SJSA1 (cell line): ENCODE data around the gene UNK. TPM values are rescaled to one million over a fixed set of nuclear protein-coding genes. Genes with fewer than 3 reads are reported as not detected.
A peak's percentile ranks its signal among the peaks of the same experiment; 100 is the strongest.

Experiments used
- DNase-seq, 2 experiments: peaks; one replicate each; pipeline ENCODE4 v3.0.0-alpha.2; 2015 to 2020; ENCODE audit warnings: low spot score in 2 of 2, low read depth in 1 of 2
- H3K27ac ChIP-seq: fragments of 250-450 bp; sonication (Bioruptor Pico); 2 replicates; pipeline ENCODE4 v1.5.1; 2020; ENCODE audit warnings: mild to moderate bottlenecking, moderate library complexity
- H3K27me3 ChIP-seq: fragments of 250-450 bp; sonication (Bioruptor Pico); replicated peaks from 2 replicates; pipeline ENCODE4 v1.5.1; 2020; ENCODE audit warnings: mild to moderate bottlenecking, moderate library complexity
- H3K36me3 ChIP-seq: fragments of 250-450 bp; sonication (Bioruptor Pico); 2 replicates; pipeline ENCODE4 v1.5.1; 2020; ENCODE audit warnings: mild to moderate bottlenecking
- H3K4me1 ChIP-seq: fragments of 250-450 bp; sonication (Bioruptor Pico); replicated peaks from 2 replicates; pipeline ENCODE4 v1.6.1; 2021; ENCODE audit warnings: mild to moderate bottlenecking
- H3K4me3 ChIP-seq: fragments of 250-450 bp; sonication (Bioruptor Pico); 2 replicates; pipeline ENCODE4 v1.5.1; 2020; ENCODE audit warnings: mild to moderate bottlenecking
- H3K9me3 ChIP-seq: fragments of 250-450 bp; sonication (Bioruptor Pico); replicated peaks from 2 replicates; pipeline ENCODE4 v1.5.1; 2020; ENCODE audit warnings: mild to moderate bottlenecking
- total RNA-seq: library from RNA; depleted of rRNA; stranded (reverse); fragments of >200 nt; shearing (Covaris generic); gene quantifications from 2 replicates; pipeline ENCODE4 v1.2.3, GENCODE V29; 2014

UNK gene
- total RNA-seq, 1 experiment from 2014 or later: 42.8 TPM

DNA sequence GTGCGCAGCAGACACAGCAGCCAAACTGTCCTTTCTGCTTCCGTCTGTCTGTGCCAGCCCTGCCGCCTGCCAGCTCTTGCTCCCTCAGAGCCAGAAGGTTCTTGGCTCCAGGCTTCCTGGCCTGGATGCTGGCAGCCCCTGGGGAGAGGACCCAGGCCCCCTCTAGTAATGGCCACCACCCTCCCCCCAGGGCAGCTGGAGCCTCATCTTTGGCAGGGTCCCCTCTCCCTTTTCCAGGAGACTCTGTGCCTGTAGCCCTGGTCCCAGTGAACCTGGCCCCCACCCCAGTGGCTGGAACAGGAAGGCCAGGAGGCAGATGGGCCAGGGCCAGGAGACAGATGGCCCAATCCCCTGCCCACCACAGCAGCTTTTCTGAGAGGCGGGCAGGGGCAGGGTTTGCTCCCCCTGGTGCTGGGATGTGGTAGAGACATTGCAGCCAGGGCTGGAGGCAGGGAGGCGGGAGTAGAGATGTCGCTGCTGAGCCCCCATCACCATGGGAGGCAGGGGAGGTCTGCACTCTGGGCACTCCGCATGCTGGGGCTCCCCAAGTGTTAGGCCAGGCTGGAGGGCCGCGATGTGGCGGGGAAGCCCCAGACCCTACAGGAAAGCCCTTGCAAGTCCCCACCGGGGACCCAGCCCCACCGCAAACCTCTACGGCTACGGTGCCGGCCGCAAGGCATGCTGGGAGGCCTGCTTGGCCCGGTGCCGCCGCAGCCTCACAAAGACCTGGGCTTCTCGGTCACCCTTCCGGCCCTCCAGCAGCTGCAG is 42.9 kb downstream of the UNK start:
- Histone ChIP-seq H3K36me3 (peaks cover 38% of the 10 kb centered on the region), H3K4me1 (peaks cover 16% of the 10 kb centered on the region), H3K27me3 (no peaks in the 10 kb centered on the region), H3K9me3 (no peaks in the 10 kb centered on the region), H3K4me3 (peak overlapping the region; percentile 35), H3K27ac (no peak overlapping the region)
- DNase-seq: peak; percentile 88 to 91

- Histone ChIP-seq H3K9me3 (no peaks in the 10 kb centered on the region), H3K27ac (no peak overlapping the region), H3K36me3 (peaks cover 32% of the 10 kb centered on the region), H3K4me1 (peaks cover 16% of the 10 kb centered on the region), H3K4me3 (peak overlapping the region; percentile 35), H3K27me3 (no peaks in the 10 kb centered on the region)
- no peak for DNase-seq
Observed at GRCh38 chr17:75828076-75828400, 43.4 kb downstream of the UNK start.

- H3K4me3 ChIP-seq: no peak overlapping the region
- H3K9me3 ChIP-seq: no peaks in the 10 kb centered on the region
- DNase-seq: no peak
- H3K27ac ChIP-seq: no peak overlapping the region
- no peaks in the 10 kb centered on the region for H3K27me3 ChIP-seq
- peaks cover 25% of the 10 kb centered on the region for H3K36me3 ChIP-seq
- peaks cover 16% of the 10 kb centered on the region for H3K4me1 ChIP-seq
Observed at GRCh38 chr17:75828741-75829140, 44.1 kb downstream of the UNK start.

- Histone ChIP-seq H3K27me3 (no peaks in the 10 kb centered on the region), H3K27ac (no peak overlapping the region), H3K4me3 (no peak overlapping the region), H3K4me1 (peaks cover 16% of the 10 kb centered on the region), H3K9me3 (no peaks in the 10 kb centered on the region), H3K36me3 (peaks cover 18% of the 10 kb centered on the region)
- DNase-seq: no peak
Observed at GRCh38 chr17:75829747-75830146, 45.1 kb downstream of the UNK start.

DNA sequence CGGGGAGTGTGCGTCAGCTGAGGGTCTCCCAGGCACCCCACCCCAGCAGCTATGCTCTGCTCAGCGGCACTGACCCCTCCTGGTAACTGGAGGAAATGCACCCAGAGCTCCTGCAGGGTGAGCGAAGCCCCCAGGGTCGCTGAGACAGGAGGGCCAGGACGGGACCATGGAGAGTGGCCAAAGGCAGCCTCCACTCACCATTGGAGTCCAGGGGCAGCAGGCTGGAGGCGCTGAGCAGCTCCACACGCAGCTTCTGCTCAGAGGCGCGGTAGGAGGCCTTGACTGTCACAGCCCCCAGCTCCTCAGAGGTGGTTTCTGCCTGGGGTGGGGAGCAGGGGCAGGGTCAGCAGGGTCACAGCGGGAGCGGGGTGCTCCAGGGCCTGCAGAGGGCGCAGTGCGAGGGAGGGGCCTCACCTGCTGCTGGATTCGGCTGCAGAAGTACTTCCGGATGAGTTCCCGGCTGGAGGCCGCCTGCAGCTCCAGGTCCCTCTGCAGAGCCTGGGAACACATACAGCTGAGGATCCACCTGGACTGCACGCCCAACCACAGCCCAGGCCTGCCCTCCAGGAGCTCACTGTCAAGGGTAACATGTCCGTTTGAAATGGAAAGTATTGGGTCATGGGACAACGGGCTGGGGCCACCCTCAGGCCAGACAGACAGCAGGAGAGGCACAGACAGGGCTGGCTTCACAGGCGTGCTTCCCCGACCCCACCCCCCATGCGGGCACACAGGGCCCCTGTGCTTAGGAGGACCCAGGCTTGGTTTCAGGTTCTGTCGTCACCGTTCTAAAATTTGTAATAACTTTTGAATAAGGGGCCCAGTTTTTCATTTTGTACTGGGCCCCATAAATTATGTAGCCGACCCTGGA is 45.8 kb downstream of the UNK start:
- Histone ChIP-seq H3K27ac (no peak overlapping the region), H3K36me3 (peaks cover 15% of the 10 kb centered on the region), H3K4me1 (peaks cover 16% of the 10 kb centered on the region), H3K4me3 (no peak overlapping the region), H3K9me3 (no peaks in the 10 kb centered on the region), H3K27me3 (no peaks in the 10 kb centered on the region)
- no peak for DNase-seq

DNA sequence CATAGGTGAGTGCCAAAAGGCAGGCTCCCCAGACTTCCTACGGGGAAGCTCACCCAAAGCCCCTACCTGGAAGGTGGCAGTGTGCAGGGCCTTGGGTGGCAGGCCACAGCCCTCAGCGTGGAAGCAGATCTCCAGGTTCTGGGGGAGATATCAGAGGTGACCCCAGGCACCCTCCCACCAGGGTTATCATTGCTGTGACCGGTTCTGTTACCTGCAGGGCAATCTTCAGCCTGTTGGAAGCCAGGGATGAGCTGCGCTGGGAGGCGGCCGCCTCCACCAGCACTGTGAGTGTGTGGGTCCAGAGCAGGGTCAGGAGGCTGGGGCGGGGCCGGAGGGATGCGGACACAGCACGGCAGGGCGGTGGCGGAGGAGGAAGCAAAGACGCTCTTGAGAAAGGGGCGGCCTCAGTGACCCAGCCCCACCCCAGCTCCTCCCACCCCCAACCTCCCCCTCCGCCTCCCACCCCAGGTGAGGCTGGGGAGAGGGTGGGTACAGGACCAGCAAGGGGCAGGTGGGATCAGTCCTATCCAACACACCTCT is 46.5 kb downstream of the UNK start:
- H3K36me3 ChIP-seq: peaks cover 8% of the 10 kb centered on the region; the same call in 1 of the 2 replicates
- H3K4me3 ChIP-seq: no peak overlapping the region
- no peaks in the 10 kb centered on the region for H3K27me3 ChIP-seq
- no peak for DNase-seq
- no peak overlapping the region for H3K27ac ChIP-seq
- peaks cover 16% of the 10 kb centered on the region for H3K4me1 ChIP-seq
- no peaks in the 10 kb centered on the region for H3K9me3 ChIP-seq

DNA sequence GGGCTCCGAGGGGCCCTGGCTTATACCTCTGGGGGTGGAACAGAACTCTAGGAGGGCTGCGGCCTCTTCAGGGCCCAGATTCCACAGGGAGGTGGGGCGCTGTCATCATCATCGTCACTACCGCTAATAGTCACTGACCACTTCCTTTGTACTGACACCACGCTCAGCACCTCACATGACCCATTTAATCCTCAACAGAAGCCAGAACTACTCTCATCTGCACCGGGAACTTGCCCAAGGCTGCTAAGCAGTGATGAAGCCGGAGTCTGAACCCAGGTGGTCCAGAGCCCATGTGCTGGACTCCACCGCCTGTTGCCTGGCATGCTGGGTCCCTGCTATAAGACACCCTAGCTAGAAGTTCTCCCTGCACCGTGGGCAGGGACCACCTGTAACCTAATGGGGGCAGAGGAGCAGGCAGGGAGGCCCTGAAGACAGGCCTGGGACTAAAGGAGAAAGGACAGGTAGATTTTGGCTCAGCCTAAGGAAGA is 47.6 kb downstream of the UNK start:
- Histone ChIP-seq H3K4me1 (peaks cover 15% of the 10 kb centered on the region), H3K36me3 (no peaks in the 10 kb centered on the region), H3K9me3 (no peaks in the 10 kb centered on the region), H3K4me3 (no peak overlapping the region), H3K27me3 (no peaks in the 10 kb centered on the region), H3K27ac (no peak overlapping the region)
- no peak for DNase-seq

- Histone ChIP-seq H3K9me3 (no peaks in the 10 kb centered on the region), H3K4me1 (peaks cover 9% of the 10 kb centered on the region), H3K36me3 (no peaks in the 10 kb centered on the region), H3K4me3 (no peak overlapping the region), H3K27me3 (no peaks in the 10 kb centered on the region), H3K27ac (no peak overlapping the region)
- no peak for DNase-seq
Observed at GRCh38 chr17:75832652-75833400, 48.2 kb downstream of the UNK start.

- Histone ChIP-seq H3K36me3 (no peaks in the 10 kb centered on the region), H3K27ac (no peak overlapping the region), H3K4me3 (no peak overlapping the region), H3K27me3 (no peaks in the 10 kb centered on the region), H3K4me1 (0 out of 2 replicates have a peak, but pooled peaks cover 5% of the 10 kb centered on the region), H3K9me3 (no peaks in the 10 kb centered on the region)
- DNase-seq: no peak
Observed at GRCh38 chr17:75834279-75834920, 49.8 kb downstream of the UNK start.

GRCh38 chr17:75834928-75835653 is 50.5 kb downstream of the UNK start:
- DNase-seq: no peak
- Histone ChIP-seq H3K27ac (no peak overlapping the region), H3K4me3 (no peak overlapping the region), H3K9me3 (no peaks in the 10 kb centered on the region), H3K4me1 (0 out of 2 replicates have a peak, but pooled peaks cover 5% of the 10 kb centered on the region), H3K27me3 (no peaks in the 10 kb centered on the region), H3K36me3 (no peaks in the 10 kb centered on the region)

GRCh38 chr17:75835654-75835987 is 51.0 kb downstream of the UNK start:
- H3K27me3 ChIP-seq: no peaks in the 10 kb centered on the region
- no peak overlapping the region for H3K27ac ChIP-seq
- no peaks in the 10 kb centered on the region for H3K36me3 ChIP-seq
- no peak overlapping the region for H3K4me3 ChIP-seq
- no peak for DNase-seq
- no peaks in the 10 kb centered on the region for H3K9me3 ChIP-seq
- H3K4me1 ChIP-seq: 0 out of 2 replicates have a peak, but pooled peaks cover 5% of the 10 kb centered on the region

DNA sequence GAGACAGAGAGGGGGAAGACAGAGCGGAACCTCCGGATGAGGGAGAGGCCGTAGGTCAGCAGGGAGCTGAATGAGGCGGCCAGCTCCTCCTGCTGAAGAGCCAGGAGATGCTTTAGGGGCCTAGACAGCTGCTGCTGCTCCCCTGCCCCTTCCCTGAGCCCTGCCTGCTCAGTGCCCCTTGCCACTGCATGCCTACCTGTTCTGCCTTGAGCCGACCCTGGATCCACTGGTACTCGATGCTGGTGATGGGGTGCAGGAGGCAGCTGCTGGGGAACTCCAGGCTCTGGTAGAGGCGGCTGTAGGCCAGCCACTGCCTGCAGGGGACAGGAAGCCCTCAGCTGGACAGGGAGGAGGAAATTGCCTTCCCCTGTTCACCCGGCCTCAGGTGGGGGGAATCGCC is 52.0 kb downstream of the UNK start:
- no peak overlapping the region for H3K4me3 ChIP-seq
- no peaks in the 10 kb centered on the region for H3K36me3 ChIP-seq
- no peak overlapping the region for H3K27ac ChIP-seq
- H3K4me1 ChIP-seq: 0 out of 2 replicates have a peak, but pooled peaks cover 5% of the 10 kb centered on the region
- H3K27me3 ChIP-seq: no peaks in the 10 kb centered on the region
- no peaks in the 10 kb centered on the region for H3K9me3 ChIP-seq
- DNase-seq: no peak
